ENCODE results near the gene KRTAP3-3. TPM values are rescaled to one million over a fixed set of nuclear protein-coding genes. Genes with fewer than 3 reads are reported as not detected.

The KRTAP3-3 gene
- total RNA-seq, 1 donor from 2014 or later: not detected

GRCh38 chr17:40993084-40993483, 880 bp downstream of the KRTAP3-3 start:
- intact Hi-C loops (cut with micrococcal nuclease): no loop called here
- H3K27me3 Mint-ChIP-seq: peaks cover 47% of the 10 kb centered on the region
- no peak for DNase-seq
- no peaks in the 10 kb centered on the region for H3K9me3 Mint-ChIP-seq
- no peaks in the 10 kb centered on the region for H3K4me1 Mint-ChIP-seq
- no peak overlapping the region for H3K4me3 Mint-ChIP-seq
- no peaks in the 10 kb centered on the region for H3K36me3 Mint-ChIP-seq (ENCODE audit: low read depth)
- H3K27ac Mint-ChIP-seq: no peak overlapping the region

- DNase-seq: no peak
Measured at GRCh38 chr17:40992666-40993065, 1.3 kb downstream of the KRTAP3-3 start.

GRCh38 chr17:40986920-40987319, 7.0 kb downstream of the KRTAP3-3 start:
- intact Hi-C loops (cut with micrococcal nuclease): no loop called here
- no peaks in the 10 kb centered on the region for H3K36me3 Mint-ChIP-seq (ENCODE audit: low read depth)
- H3K4me3 Mint-ChIP-seq: no peak overlapping the region
- no peaks in the 10 kb centered on the region for H3K9me3 Mint-ChIP-seq
- DNase-seq: no peak
- H3K27ac Mint-ChIP-seq: no peak overlapping the region
- peaks cover 33% of the 10 kb centered on the region for H3K27me3 Mint-ChIP-seq
- H3K4me1 Mint-ChIP-seq: no peaks in the 10 kb centered on the region

More at GRCh38 chr17:40992666-40993065, 1.3 kb downstream of the KRTAP3-3 start:
- Mint-ChIP-seq H3K27me3 (peaks cover 48% of the 10 kb centered on the region), H3K36me3 (ENCODE audit: low read depth) (no peaks in the 10 kb centered on the region), H3K4me1 (no peaks in the 10 kb centered on the region), H3K27ac (no peak overlapping the region), H3K4me3 (no peak overlapping the region), H3K9me3 (no peaks in the 10 kb centered on the region)
- intact Hi-C loops (cut with micrococcal nuclease): no loop called here

- Mint-ChIP-seq H3K27ac (no peak within 1 kb of the TSS), H3K36me3 (ENCODE audit: low read depth) (no peaks in the 10 kb centered on the region), H3K9me3 (no peaks in the 10 kb centered on the region), H3K4me1 (no peaks in the 10 kb centered on the region), H3K4me3 (no peak within 1 kb of the TSS), H3K27me3 (peaks cover 25% of the 10 kb centered on the region)
- intact Hi-C loops (cut with micrococcal nuclease): no loop called here
- DNase-seq: no peak
Measured at GRCh38 chr17:40984226-40984625, 9.7 kb downstream of the KRTAP3-3 start, which contains the start of gene KRT40. Gene KRT40, minus strand, starts transcription at chr17:40984326. Its CDS starts 53 bp downstream, at chr17:40984273.

GRCh38 chr17:40981115-40981514, 12.8 kb downstream of the KRTAP3-3 start:
- H3K27me3 Mint-ChIP-seq: peaks cover 14% of the 10 kb centered on the region
- no peak overlapping the region for H3K27ac Mint-ChIP-seq
- no peak for DNase-seq
- H3K4me1 Mint-ChIP-seq: no peaks in the 10 kb centered on the region
- no peaks in the 10 kb centered on the region for H3K36me3 Mint-ChIP-seq (ENCODE audit: low read depth)
- intact Hi-C loops (cut with micrococcal nuclease): no loop called here
- H3K4me3 Mint-ChIP-seq: no peak overlapping the region
- H3K9me3 Mint-ChIP-seq: no peaks in the 10 kb centered on the region

GRCh38 chr17:40980596-40980995, 13.4 kb downstream of the KRTAP3-3 start:
- no peak for DNase-seq
- intact Hi-C loops (cut with micrococcal nuclease): no loop called here
- Mint-ChIP-seq H3K27me3 (peaks cover 13% of the 10 kb centered on the region), H3K27ac (no peak overlapping the region), H3K36me3 (ENCODE audit: low read depth) (no peaks in the 10 kb centered on the region), H3K4me3 (no peak overlapping the region), H3K9me3 (no peaks in the 10 kb centered on the region), H3K4me1 (no peaks in the 10 kb centered on the region)

GRCh38 chr17:40980117-40980516, 13.8 kb downstream of the KRTAP3-3 start:
- H3K36me3 Mint-ChIP-seq (ENCODE audit: low read depth): no peaks in the 10 kb centered on the region
- H3K4me3 Mint-ChIP-seq: no peak overlapping the region
- H3K9me3 Mint-ChIP-seq: no peaks in the 10 kb centered on the region
- H3K27ac Mint-ChIP-seq: no peak overlapping the region
- no peaks in the 10 kb centered on the region for H3K4me1 Mint-ChIP-seq
- intact Hi-C loops (cut with micrococcal nuclease): no loop called here
- peaks cover 16% of the 10 kb centered on the region for H3K27me3 Mint-ChIP-seq
- DNase-seq: no peak

GRCh38 chr17:40978575-40979151, 15.3 kb downstream of the KRTAP3-3 start:
- no peak overlapping the region for H3K27ac Mint-ChIP-seq
- H3K27me3 Mint-ChIP-seq: peaks cover 12% of the 10 kb centered on the region
- intact Hi-C loops (cut with micrococcal nuclease): no loop called here
- no peak overlapping the region for H3K4me3 Mint-ChIP-seq
- DNase-seq: no peak
- H3K9me3 Mint-ChIP-seq: no peaks in the 10 kb centered on the region
- H3K36me3 Mint-ChIP-seq (ENCODE audit: low read depth): no peaks in the 10 kb centered on the region
- no peaks in the 10 kb centered on the region for H3K4me1 Mint-ChIP-seq

GRCh38 chr17:40975516-40975915, 18.4 kb downstream of the KRTAP3-3 start:
- intact Hi-C loops (cut with micrococcal nuclease): no loop called here
- no peak overlapping the region for H3K4me3 Mint-ChIP-seq
- no peak for DNase-seq
- H3K9me3 Mint-ChIP-seq: no peaks in the 10 kb centered on the region
- H3K4me1 Mint-ChIP-seq: no peaks in the 10 kb centered on the region
- H3K36me3 Mint-ChIP-seq (ENCODE audit: low read depth): no peaks in the 10 kb centered on the region
- peaks cover 19% of the 10 kb centered on the region for H3K27me3 Mint-ChIP-seq
- H3K27ac Mint-ChIP-seq: no peak overlapping the region

- no peaks in the 10 kb centered on the region for H3K9me3 Mint-ChIP-seq
- H3K36me3 Mint-ChIP-seq (ENCODE audit: low read depth): no peaks in the 10 kb centered on the region
- no peak overlapping the region for H3K27ac Mint-ChIP-seq
- H3K4me3 Mint-ChIP-seq: no peak overlapping the region
- intact Hi-C loops (cut with micrococcal nuclease): no loop called here
- no peak for DNase-seq
- peaks cover 23% of the 10 kb centered on the region for H3K27me3 Mint-ChIP-seq
- no peaks in the 10 kb centered on the region for H3K4me1 Mint-ChIP-seq
Measured at GRCh38 chr17:40974366-40974765, 19.6 kb downstream of the KRTAP3-3 start.

- Mint-ChIP-seq H3K9me3 (peaks cover 3% of the 10 kb centered on the region), H3K27ac (no peak overlapping the region), H3K27me3 (peaks cover 20% of the 10 kb centered on the region), H3K4me1 (no peaks in the 10 kb centered on the region), H3K36me3 (ENCODE audit: low read depth) (no peaks in the 10 kb centered on the region), H3K4me3 (no peak overlapping the region)
- intact Hi-C loops (cut with micrococcal nuclease): no loop called here
- no peak for DNase-seq
Measured at GRCh38 chr17:40967582-40967981, 26.4 kb downstream of the KRTAP3-3 start.

GRCh38 chr17:40966848-40967247, 27.1 kb downstream of the KRTAP3-3 start, which contains the start of gene KRT39:
Gene KRT39, minus strand, starts transcription at chr17:40966948. Its CDS starts 92 bp downstream, at chr17:40966856.
- Mint-ChIP-seq H3K27me3 (peaks cover 17% of the 10 kb centered on the region), H3K4me3 (no peak within 1 kb of the TSS), H3K9me3 (peaks cover 3% of the 10 kb centered on the region), H3K36me3 (ENCODE audit: low read depth) (no peaks in the 10 kb centered on the region), H3K4me1 (no peaks in the 10 kb centered on the region), H3K27ac (no peak within 1 kb of the TSS)
- intact Hi-C loops (cut with micrococcal nuclease): no loop called here
- DNase-seq: no peak

GRCh38 chr17:40963838-40964237, 30.1 kb downstream of the KRTAP3-3 start:
- H3K4me1 Mint-ChIP-seq: peaks cover 6% of the 10 kb centered on the region
- H3K36me3 Mint-ChIP-seq (ENCODE audit: low read depth): no peaks in the 10 kb centered on the region
- H3K27ac Mint-ChIP-seq: no peak overlapping the region

GRCh38 chr17:40962059-40962561, 31.9 kb downstream of the KRTAP3-3 start:
- DNase-seq: no peak
- H3K9me3 Mint-ChIP-seq: peaks cover 3% of the 10 kb centered on the region
- H3K4me3 Mint-ChIP-seq: no peak overlapping the region
- H3K4me1 Mint-ChIP-seq: peaks cover 6% of the 10 kb centered on the region
- intact Hi-C loops (cut with micrococcal nuclease): no loop called here
- no peak overlapping the region for H3K27ac Mint-ChIP-seq
- no peaks in the 10 kb centered on the region for H3K36me3 Mint-ChIP-seq (ENCODE audit: low read depth)
- peaks cover 9% of the 10 kb centered on the region for H3K27me3 Mint-ChIP-seq

More at GRCh38 chr17:40963838-40964237, 30.1 kb downstream of the KRTAP3-3 start:
- intact Hi-C loops (cut with micrococcal nuclease): no loop called here
- Mint-ChIP-seq H3K9me3 (peaks cover 3% of the 10 kb centered on the region), H3K27me3 (peaks cover 12% of the 10 kb centered on the region), H3K4me3 (no peak overlapping the region)
- no peak for DNase-seq

GRCh38 chr17:40961591-40961990, 32.4 kb downstream of the KRTAP3-3 start:
- Mint-ChIP-seq H3K9me3 (peaks cover 3% of the 10 kb centered on the region), H3K36me3 (ENCODE audit: low read depth) (no peaks in the 10 kb centered on the region), H3K27me3 (peaks cover 9% of the 10 kb centered on the region), H3K27ac (no peak overlapping the region), H3K4me3 (no peak overlapping the region), H3K4me1 (peaks cover 6% of the 10 kb centered on the region)
- intact Hi-C loops (cut with micrococcal nuclease): no loop called here
- DNase-seq: no peak
